Heart right ventricle (tissue), 16 donors: ENCODE data around the gene CD22. TPM values are rescaled to one million over a fixed set of nuclear protein-coding genes. Genes with fewer than 3 reads are reported as not detected.

Experiments used
- ATAC-seq, 8 donors: fragments of 200-7000 bp; cut with Tn5 transposase; one replicate each; pipeline ENCODE4 v1.9.1; 2020; ENCODE audit warnings: mild to moderate bottlenecking in 8 of 8, moderate library complexity in 8 of 8, moderate number of reproducible peaks in 1 of 8
- DNase-seq, 2 donors: peaks; one replicate each; pipeline ENCODE4 v3.0.0-alpha.2; 2020
- H3K27ac ChIP-seq, 10 donors: fragments of 200-600 bp; sonication (generic) in 2 of 10; one replicate each; pipeline versions ENCODE4 v1.5.0 to v1.8.0; 2020 to 2022; ENCODE audit warnings: mild to moderate bottlenecking in 3 of 10
- H3K27me3 ChIP-seq, 7 donors: fragments of 200-600 bp; one replicate each; pipeline ENCODE4 v1.8.0; 2021 to 2022; ENCODE audit warnings: mild to moderate bottlenecking in 2 of 7
- H3K36me3 ChIP-seq, 9 donors: fragments of 200-600 bp; sonication (generic) in 1 of 9; one replicate each; pipeline versions ENCODE4 v1.5.0 to v1.8.0; 2020 to 2022; ENCODE audit warnings: mild to moderate bottlenecking in 2 of 9
- H3K4me1 ChIP-seq, 9 donors: fragments of 200-600 bp; sonication (generic) in 1 of 9; one replicate each; pipeline versions ENCODE4 v1.5.0 to v1.8.0; 2020 to 2022; ENCODE audit warnings: mild to moderate bottlenecking in 4 of 9
- H3K4me3 ChIP-seq, 10 donors: fragments of 200-600 bp; sonication (generic) in 2 of 10; one replicate each; pipeline versions ENCODE4 v1.5.0 to v1.8.0; 2020 to 2022; ENCODE audit warnings: mild to moderate bottlenecking in 7 of 10, moderate library complexity in 2 of 10
- H3K9me3 ChIP-seq, 11 donors: fragments of 200-600 bp in 10 of 11; sonication (generic) in 2 of 11; one replicate each; pipeline versions ENCODE4 v1.5.0 to v1.8.0; 2013 to 2022; ENCODE audit warnings: mild to moderate bottlenecking in 2 of 11, control low read depth in 1 of 11, moderate library complexity in 1 of 11
- CTCF ChIP-seq, 9 donors: fragments of 200-600 bp; sonication (generic) in 2 of 9; IDR thresholded peaks; one replicate each; pipeline versions ENCODE4 v1.5.0 to v1.8.0; 2021 to 2022; ENCODE audit warnings: antibody characterized with exemption in 9 of 9, mild to moderate bottlenecking in 5 of 9, moderate library complexity in 1 of 9
- WGBS, 2 donors: extraction: QIAGEN DNeasy Blood & Tissue Kit; methylation state at CpG; one replicate each; pipeline ENCODE4 v1.1.7; 2013; ENCODE audit warnings: inconsistent platforms in 1 of 2; 5-methylcytosine and 5-hydroxymethylcytosine counted together
- intact Hi-C, 10 donors: fragments of 100-400 bp; cut with DNase I; formaldehyde crosslinking; loops; one replicate each; pipeline versions ENCODE4 v1.11.1 to v1.14.2; 2022
- polyA plus RNA-seq, 2 donors: library from polyadenylated mRNA; stranded (reverse); fragments of 200-250 nt; gene quantifications; one replicate each; pipeline ENCODE4 v1.2.3, GENCODE V29; 2013
- total RNA-seq, 10 donors: library from RNA; stranded (reverse); fragmentation: NEBNext Ultra II Directional in 3 of 10; extraction: Animal tissue kit (Norgen Biotek cat#: 25700) in 3 of 10; gene quantifications; one replicate each; pipeline versions ENCODE4 v1.2.1 to v1.2.4, GENCODE V29; 2021 to 2023
- donor health status: Arrhythmogenic right ventricular cardiomyopathy.
- donor health status: ischemic (EF 13 %, LVEDD 7.1; RV severe dilation, severe dysfunction).
- donor health status: healthy with polysubstance abuse.
- donor health status: DM: no; HTN: yes; CAD: no.
- donor health status: DM: no; HTN: no; CAD: no.
- donor health status: ischemic (EF 25% LVEDD 6.9; RV normal size, moderate dysfunction).
- donor health status: ischemic (EF 25% LVEDD 5.7; RV mildly dilated, moderate dysfunction).
- donor health status: healthy.
- donor health status: DM: yes; HTN: yes; CAD: no.
- donor health status: Ischemic cardiomyopathy.
- donor health status: ischemic (EF 35%, LVEDD 5.7; RV mildly dilated, moderate dysfunction).
- donor health status: nonischemic (EF 11% LVEDD 7.7; RV severe dilation, severe dysfunction).
- donor health status: DM: yes; HTN: yes; CAD: no.
- donor health status: PGD.
- donor health status: ischemic (EF 29% LVEDD 5.4; RV normal size, mild dysfunction).
- donor health status: nonischemic (EF 23%, LVEDD 6.1; RV moderate dilation, normal function).

CD22 gene
- total and polyA plus RNA-seq, 12 donors: 0.07 to 1.6 (median 0.38) TPM; not detected in 2

GRCh38 chr19:35308910-35309309 is 20.1 kb upstream of the CD22 start:
- Histone ChIP-seq H3K36me3 (no peaks in the 10 kb centered on the region), H3K9me3 (no peaks in the 10 kb centered on the region), H3K4me1 (peaks cover 0 to 15% (median 0%) of the 10 kb centered on the region in 9 donors), H3K27me3 (peaks cover 0 to 9% (median 0%) of the 10 kb centered on the region in 7 donors), H3K27ac (peak overlapping the region in 1 of 10 donors; percentile 37), H3K4me3 (no peak overlapping the region)
- DNase-seq (no peak), ATAC-seq (no peak)
- TF ChIP-seq CTCF (IDR thresholded peaks at IDR 0.05): no peak
- 87 to 96% methylated on average over 7 of the region's 7 CpGs for WGBS, 2 donors
- intact Hi-C loops: no loop called here

- Histone ChIP-seq H3K27ac (peak overlapping the region in 2 of 10 donors; percentile 37 to 39), H3K4me3 (peak overlapping the region in 2 of 10 donors; percentile 11 to 20), H3K9me3 (no peaks in the 10 kb centered on the region), H3K4me1 (peaks cover 0 to 15% (median 0%) of the 10 kb centered on the region in 9 donors), H3K36me3 (no peaks in the 10 kb centered on the region), H3K27me3 (peaks cover 0 to 2% (median 0%) of the 10 kb centered on the region in 7 donors)
- intact Hi-C loops: no loop called here
- no peak for TF ChIP-seq CTCF (IDR thresholded peaks at IDR 0.05)
- peak in 1 of 2 donors; percentile 55 for DNase-seq
- WGBS, 2 donors: 69 to 74% methylated on average over 47 of the region's 47 CpGs
- ATAC-seq: peak in 7 of 8 donors; percentile 50 to 89 (median 79)
Measured at GRCh38 chr19:35309481-35310279, 19.3 kb upstream of the CD22 start.

GRCh38 chr19:35310331-35310730 is 18.7 kb upstream of the CD22 start:
- H3K27ac ChIP-seq: no peak overlapping the region
- intact Hi-C loops: no loop called here
- 90 to 94% methylated on average over 12 of the region's 12 CpGs for WGBS, 2 donors

More at GRCh38 chr19:35310331-35310730, 18.7 kb upstream of the CD22 start:
- ATAC-seq (peak in 1 of 8 donors; percentile 13), DNase-seq (no peak)
- H3K4me1 ChIP-seq: peaks cover 0 to 15% (median 0%) of the 10 kb centered on the region in 9 donors
- H3K36me3 ChIP-seq: no peaks in the 10 kb centered on the region
- H3K27me3 ChIP-seq: no peaks in the 10 kb centered on the region
- no peak for TF ChIP-seq CTCF (IDR thresholded peaks at IDR 0.05)
- H3K9me3 ChIP-seq: no peaks in the 10 kb centered on the region
- peak overlapping the region in 2 of 10 donors; percentile 11 to 20 for H3K4me3 ChIP-seq
